Measurements from ENCODE around the gene DUSP16.
"Not testable (repeated sequence)": the region's sequence is repeated elsewhere in the genome, so short reads cannot be mapped to it uniquely, and the experiment has no call there.

The DUSP16 gene

GRCh38 chr12:12510141-12510540 lies 52.5 kb downstream of the DUSP16 start:
- peak; percentile 90 for DNase-seq
- in situ Hi-C loops (cut with HindIII; ENCODE audit: low pct_ligation_motif_present, low pct_unique_long_range_greater_than_20kb, low sequenced_read_pairs) = no loop called here

GRCh38 chr12:12508612-12509011 lies 54.1 kb downstream of the DUSP16 start:
- no peak for DNase-seq
- in situ Hi-C loops (cut with HindIII; ENCODE audit: low pct_ligation_motif_present, low pct_unique_long_range_greater_than_20kb, low sequenced_read_pairs) = no loop called here

DNA sequence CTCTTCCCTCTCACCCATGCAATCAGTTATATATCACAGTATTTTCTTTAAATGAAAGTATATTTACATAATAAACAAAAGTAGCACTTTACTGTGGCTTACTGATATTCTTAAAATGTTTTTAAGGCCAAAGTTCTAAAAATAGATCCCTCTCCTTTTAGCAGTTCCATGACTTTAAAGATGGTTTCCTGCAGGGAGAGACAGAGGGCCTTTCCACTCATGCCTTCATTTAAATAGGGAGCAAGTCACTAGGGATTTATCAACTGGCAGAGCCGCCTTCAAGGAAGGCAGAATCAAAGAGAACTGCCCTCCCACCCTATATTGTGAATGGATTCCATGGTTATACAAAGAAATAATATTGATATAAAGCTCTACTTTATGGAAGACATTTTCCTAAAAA lies 55.5 kb downstream of the DUSP16 start:
- in situ Hi-C loops (cut with HindIII; ENCODE audit: low pct_ligation_motif_present, low pct_unique_long_range_greater_than_20kb, low sequenced_read_pairs) = no loop called here
- DNase-seq = no peak

GRCh38 chr12:12506496-12506890 lies 56.2 kb downstream of the DUSP16 start:
- in situ Hi-C loops (cut with HindIII; ENCODE audit: low pct_ligation_motif_present, low pct_unique_long_range_greater_than_20kb, low sequenced_read_pairs) = no loop called here
- DNase-seq = no peak

DNA sequence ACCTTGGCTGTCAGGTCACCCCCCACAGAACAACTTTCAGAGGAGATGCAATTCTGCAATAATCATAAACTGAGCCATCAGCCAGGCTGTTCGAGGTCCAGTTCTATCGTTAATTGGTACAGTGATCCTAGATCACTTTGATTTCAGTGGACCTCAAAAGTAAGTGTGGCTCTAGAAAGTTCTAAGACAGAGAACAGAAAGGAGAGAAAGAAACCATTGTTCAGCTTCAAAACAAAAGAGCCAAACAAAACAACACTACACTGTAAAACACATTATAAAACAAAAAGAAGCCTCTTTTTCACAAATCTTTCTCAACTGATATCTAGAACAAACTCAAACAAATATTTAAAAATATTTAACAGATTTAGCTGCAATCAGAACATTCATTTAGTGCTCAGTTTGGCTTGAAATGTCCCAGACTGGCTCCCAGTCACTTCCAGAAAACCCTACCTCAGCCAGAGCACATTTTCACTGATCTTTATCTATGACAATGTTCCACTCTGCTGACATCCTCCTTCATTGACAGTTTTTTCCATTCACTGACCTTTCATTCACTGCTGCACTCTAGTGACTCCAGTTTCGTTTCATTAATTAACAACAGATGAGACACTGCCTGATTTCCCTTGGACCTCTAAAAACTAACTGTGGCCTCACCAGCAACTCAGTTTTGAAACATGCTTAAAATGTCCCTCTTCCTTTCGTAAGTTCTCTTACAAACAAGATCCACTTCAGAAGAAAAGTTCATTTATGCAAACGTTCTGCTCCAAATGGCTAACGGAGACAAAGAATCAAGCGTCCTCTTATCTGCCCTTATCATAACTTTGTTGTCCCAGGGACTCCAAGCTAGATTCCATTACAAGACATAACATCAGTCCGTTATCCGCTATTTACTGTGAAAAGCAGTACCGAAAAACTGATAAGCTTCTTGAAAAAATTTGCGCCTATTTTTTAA lies 56.8 kb downstream of the DUSP16 start:
- DNase-seq = peak; percentile 41
- in situ Hi-C loops (cut with HindIII; ENCODE audit: low pct_ligation_motif_present, low pct_unique_long_range_greater_than_20kb, low sequenced_read_pairs) = no loop called here

DNA sequence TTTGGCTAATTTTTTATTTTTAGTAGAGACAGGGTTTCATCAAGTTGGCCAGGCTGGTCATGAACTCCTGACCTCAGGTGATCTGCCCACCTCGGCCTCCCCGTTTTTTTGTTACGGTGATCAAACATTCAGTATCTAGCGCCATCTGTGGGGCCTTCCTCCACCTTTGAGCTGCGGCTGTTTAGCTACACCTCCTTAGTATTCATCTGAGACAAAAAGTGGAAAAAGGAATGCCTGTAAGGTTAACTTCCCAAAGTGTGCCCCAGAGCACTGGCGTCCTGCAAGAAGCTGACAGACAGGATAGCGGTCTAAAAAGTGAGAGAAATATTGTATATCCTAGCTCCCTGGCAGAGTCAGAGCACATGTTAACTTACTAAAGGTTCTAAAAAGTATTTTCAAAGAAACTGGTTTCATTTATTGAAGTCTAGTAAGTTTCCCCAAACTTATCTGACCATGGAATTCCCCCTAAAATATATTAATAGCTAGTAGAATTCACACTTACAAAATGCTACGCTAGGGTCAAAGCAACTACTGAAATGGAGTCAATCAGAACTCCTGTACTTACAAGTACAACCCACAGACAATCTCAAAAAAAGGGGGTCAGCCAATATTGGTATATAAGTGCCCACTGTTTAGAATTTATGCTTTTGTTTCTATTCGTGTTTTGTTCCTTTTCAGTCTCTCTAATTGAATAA lies 59.1 kb downstream of the DUSP16 start:
- in situ Hi-C loops (cut with HindIII; ENCODE audit: low pct_ligation_motif_present, low pct_unique_long_range_greater_than_20kb, low sequenced_read_pairs) = no loop called here
- DNase-seq = no peak

- no peak for DNase-seq
- in situ Hi-C loops (cut with HindIII; ENCODE audit: low pct_ligation_motif_present, low pct_unique_long_range_greater_than_20kb, low sequenced_read_pairs) = no loop called here
These were observed 59.9 kb downstream of the DUSP16 start for GRCh38 chr12:12502815-12503151.

- in situ Hi-C loops (cut with HindIII; ENCODE audit: low pct_ligation_motif_present, low pct_unique_long_range_greater_than_20kb, low sequenced_read_pairs) = not testable (repeated sequence)
These were observed 60.4 kb downstream of the DUSP16 start for GRCh38 chr12:12502130-12502814.

DNA sequence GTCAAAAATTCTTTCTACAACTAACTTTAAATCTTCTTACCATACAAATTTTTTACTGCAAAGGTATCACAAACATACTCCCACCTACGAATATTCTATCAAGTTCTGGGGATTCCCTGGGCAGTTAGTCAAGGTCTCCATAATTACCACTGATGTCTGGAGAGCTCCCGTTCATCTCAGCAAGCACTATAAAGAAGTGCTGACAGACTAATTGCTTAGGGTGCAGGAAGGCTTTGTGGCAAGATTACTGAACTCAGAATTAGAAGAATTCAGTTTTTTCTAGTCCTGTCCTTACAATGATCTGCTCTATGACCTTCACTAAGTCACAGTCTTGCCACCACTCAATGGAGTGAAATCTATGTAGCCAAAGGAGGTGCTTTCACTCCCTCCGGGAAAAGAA lies 61.5 kb downstream of the DUSP16 start:
- in situ Hi-C loops (cut with HindIII; ENCODE audit: low pct_ligation_motif_present, low pct_unique_long_range_greater_than_20kb, low sequenced_read_pairs) = no loop called here
- DNase-seq = no peak

More at GRCh38 chr12:12502130-12502814, 60.4 kb downstream of the DUSP16 start:
- not testable (repeated sequence) for DNase-seq

- in situ Hi-C loops (cut with HindIII; ENCODE audit: low pct_ligation_motif_present, low pct_unique_long_range_greater_than_20kb, low sequenced_read_pairs) = no loop called here
- no peak for DNase-seq
These were observed 62.6 kb downstream of the DUSP16 start for GRCh38 chr12:12499909-12500604.

DNA sequence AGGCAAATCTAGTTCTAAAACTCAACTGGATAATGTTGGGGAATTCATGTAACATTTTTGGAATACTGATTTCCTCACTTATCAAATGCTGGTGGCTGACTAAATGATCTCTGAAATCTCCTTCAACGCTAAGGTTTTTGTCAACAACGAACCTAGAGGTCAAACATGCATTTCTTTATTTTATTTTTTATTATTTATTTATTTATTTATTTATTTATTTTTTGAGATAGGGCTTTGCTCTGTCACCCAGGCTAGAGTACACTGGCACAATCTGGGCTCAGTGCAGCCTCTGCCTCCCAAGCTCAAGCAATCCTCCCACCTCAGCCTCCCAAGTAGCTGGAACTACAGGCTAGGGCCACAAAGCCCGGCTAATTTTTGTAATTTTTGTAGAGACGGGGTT lies 64.5 kb downstream of the DUSP16 start:
- DNase-seq = no peak
- in situ Hi-C loops (cut with HindIII; ENCODE audit: low pct_ligation_motif_present, low pct_unique_long_range_greater_than_20kb, low sequenced_read_pairs) = no loop called here

DNA sequence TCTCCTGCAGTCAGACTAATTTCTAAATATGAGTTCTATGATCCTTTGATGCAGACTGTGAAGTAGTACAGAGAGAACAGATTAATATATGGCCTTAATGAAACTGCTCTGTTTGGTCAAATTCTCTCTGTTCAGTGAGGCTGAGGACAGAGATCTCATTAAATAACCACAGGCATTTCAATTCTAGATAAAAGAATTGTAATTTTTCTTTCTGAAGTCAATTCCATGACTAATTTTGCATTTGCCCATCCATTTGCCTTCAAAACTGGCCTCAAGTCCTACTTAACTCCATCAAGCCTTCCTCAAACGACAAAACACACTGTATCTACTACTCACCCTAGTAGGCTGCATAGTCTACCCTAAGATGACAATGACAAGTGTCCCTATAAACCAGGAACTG lies 67.1 kb downstream of the DUSP16 start:
- in situ Hi-C loops (cut with HindIII; ENCODE audit: low pct_ligation_motif_present, low pct_unique_long_range_greater_than_20kb, low sequenced_read_pairs) = no loop called here
- DNase-seq = no peak

DNA sequence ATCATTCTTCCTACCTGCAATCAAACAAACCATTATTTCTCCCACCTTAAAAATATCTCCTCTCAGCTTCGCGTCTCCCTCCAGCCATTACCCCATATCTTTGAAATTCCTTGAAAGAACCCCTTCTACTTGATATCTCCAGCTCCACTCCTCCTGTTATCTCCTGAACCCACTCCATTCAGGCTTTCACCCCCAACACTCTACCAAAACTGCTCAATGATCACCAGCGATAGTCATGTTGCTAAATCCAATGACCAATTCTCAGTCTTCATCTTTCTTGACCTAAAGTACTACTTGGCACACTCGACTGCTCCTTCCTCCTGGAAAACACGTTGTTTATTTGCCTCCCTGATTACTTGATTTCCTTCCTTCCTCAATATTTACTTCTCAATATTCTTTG lies 70.1 kb downstream of the DUSP16 start:
- in situ Hi-C loops (cut with HindIII; ENCODE audit: low pct_ligation_motif_present, low pct_unique_long_range_greater_than_20kb, low sequenced_read_pairs) = no loop called here
- DNase-seq = no peak

DNA sequence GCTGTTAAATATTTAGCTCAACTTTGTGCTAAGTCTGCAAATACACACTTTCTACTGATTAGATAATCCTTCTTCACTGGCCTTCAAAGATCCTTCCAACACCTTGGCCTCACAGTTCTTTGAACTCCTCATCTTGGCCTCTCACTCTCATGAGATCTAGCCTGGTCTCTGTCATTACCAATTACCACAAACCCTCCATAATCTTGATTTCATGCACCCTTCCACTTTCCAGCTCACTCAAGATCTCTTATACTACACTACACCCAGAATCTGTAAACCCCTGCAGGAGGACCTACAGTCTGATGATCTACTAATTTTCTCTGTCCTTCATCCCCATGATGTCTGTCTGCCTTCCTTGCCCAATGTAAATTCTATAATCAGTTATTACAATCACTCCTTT lies 71.1 kb downstream of the DUSP16 start:
- in situ Hi-C loops (cut with HindIII; ENCODE audit: low pct_ligation_motif_present, low pct_unique_long_range_greater_than_20kb, low sequenced_read_pairs) = no loop called here
- no peak for DNase-seq

- no peak for DNase-seq
- in situ Hi-C loops (cut with HindIII; ENCODE audit: low pct_ligation_motif_present, low pct_unique_long_range_greater_than_20kb, low sequenced_read_pairs) = no loop called here
These were observed 73.7 kb downstream of the DUSP16 start for GRCh38 chr12:12488823-12489550.

DNA sequence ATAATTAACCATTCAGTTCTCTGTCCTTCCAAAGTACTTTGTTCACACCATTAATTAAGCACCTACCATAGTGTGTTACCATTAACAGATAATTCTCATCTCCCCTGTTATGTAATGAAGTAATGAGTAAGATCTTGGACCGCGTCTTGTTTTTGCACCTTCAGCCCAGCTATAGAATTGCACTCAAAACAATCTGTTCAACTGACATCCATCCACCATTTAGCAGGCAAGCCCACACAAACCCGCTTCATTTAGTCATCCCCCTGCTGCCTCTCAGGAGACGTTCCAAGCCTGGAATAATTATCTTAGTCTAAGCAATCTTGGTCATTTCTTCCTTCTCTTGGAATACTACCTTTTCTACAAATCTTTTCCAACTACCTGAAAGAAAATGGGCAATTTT lies 74.4 kb downstream of the DUSP16 start:
- DNase-seq = no peak
- in situ Hi-C loops (cut with HindIII; ENCODE audit: low pct_ligation_motif_present, low pct_unique_long_range_greater_than_20kb, low sequenced_read_pairs) = no loop called here

DNA sequence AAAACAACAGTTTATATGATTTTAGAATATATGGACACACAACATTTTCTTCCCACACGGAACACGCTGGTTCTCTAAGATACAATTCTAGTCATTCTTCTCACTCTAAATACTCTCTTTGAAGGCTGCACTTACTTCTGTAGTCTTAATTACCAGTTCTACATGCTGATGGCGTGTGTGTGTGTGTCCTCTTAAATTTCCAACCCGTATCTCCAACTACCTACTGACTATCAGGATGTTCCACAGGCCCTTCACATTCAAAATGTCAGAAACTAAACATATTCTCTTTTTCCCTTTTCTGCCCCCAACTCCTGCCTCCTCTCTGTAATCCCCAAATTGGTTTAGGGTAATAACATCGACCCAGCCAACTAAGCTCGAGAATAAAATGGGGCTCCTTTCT lies 75.2 kb downstream of the DUSP16 start:
- no peak for DNase-seq
- in situ Hi-C loops (cut with HindIII; ENCODE audit: low pct_ligation_motif_present, low pct_unique_long_range_greater_than_20kb, low sequenced_read_pairs) = no loop called here

DNA sequence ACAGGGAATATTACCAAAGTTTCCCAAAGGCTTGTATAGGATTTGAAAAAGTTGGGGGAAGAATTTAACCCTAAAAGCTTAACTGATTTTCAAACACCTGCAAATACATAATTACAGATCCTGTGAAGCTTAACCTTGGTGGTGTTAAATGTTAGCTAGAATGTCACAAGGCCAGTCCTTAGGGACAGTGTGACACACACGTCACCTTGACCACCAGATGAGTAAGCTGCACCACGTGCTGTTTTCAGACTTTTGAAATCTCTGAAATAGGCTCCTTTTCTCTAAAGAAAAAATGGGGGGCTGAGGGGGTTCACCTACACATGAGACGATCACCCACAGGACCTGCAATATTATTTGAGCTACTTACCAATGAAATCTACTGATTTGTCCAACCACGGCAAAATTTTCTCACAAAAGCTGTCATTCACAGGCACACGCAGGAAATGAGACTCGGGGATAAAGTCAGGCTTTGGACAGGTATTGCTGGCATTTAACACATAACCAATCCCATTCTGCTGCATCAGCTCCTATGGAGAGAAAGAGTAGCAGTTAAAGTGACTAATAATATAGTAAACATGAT lies 75.9 kb downstream of the DUSP16 start:
- in situ Hi-C loops (cut with HindIII; ENCODE audit: low pct_ligation_motif_present, low pct_unique_long_range_greater_than_20kb, low sequenced_read_pairs) = no loop called here
- no peak for DNase-seq
